Activated T-helper 1 cell treated with Interleukin-2 at 50 U/mL for 16 hours (primary cell): Measurements from ENCODE around the gene TPCN1.

Experiments
- DNase-seq: peaks from one replicate; pipeline ENCODE4 v3.0.0-alpha.2; 2020; ENCODE audit warnings: low read depth

Gene TPCN1

DNA sequence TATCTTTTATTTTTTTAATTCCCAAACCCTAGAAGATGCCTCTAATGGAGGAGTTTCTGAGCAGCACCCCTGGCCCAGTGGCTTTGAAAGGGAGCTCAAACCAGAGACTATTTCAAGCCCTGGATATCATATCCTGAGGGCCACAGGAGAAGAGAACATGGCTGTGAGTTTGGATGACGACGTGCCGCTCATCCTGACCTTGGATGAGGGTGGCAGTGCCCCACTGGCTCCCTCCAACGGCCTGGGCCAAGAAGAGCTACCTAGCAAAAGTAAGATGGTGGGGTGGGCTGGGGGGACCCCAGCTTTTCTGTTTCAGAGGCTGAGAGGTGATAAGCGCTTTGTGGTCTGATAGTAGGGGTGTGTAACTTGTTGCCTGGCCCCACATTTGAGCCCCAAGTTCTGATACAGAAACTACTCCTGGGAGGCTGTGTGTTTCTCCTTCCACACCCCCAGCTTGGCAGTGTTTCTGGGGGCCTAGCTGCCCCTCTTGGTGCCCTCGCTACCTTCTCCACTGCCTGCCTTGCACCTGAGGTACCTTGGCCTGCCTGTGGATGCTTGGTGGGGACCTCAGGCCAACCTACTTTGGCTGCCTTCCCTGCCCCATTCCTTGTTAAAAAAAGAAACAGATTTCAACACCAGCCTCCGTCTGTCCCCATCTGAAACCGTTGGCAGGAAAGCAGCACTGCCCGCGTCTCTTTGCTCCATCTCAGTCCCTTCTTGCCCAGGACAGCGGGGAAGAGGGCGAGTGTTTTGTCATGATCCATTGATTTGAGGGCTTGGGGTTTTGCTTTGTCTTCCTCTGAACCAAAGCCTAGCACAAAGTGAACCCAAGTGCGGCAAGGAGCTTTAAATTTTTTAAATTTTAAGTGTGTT, 5.7 kb downstream of the TPCN1 start:
- DNase-seq: no peak

DNA sequence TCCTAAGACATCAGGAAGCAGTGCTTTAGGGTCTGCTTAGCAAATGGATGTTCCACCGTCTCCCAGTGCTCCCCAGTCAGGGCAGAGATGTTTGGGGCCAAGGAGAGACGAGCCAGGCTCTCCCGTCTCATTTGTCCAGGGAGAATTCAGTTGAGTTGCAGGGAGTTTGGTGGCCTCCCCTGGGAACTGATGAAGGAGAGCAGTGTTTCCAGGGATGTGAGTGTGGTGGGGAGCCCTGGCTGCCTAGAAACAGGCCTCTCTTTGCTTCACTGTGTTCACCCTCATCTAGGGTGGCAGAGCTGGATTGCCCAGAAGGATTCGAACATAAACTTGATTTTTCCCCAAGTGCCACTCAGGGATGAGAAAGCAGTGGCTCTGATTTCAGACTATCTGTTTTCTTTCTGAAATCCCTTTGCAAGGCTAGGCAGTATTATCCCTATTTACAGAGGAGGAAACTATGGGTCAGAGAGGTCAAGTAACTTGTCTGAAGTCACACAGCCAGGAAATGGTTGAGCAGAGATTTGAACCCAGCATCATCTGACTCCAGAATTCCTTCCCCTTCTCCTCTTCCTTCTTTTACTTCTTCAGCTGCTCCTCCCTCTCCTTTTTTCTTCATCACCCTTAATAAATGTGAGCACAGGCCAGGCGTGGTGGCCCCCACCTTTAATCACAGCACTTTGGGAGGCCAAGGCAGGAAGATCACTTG, 6.6 kb downstream of the TPCN1 start:
- no peak for DNase-seq

DNA sequence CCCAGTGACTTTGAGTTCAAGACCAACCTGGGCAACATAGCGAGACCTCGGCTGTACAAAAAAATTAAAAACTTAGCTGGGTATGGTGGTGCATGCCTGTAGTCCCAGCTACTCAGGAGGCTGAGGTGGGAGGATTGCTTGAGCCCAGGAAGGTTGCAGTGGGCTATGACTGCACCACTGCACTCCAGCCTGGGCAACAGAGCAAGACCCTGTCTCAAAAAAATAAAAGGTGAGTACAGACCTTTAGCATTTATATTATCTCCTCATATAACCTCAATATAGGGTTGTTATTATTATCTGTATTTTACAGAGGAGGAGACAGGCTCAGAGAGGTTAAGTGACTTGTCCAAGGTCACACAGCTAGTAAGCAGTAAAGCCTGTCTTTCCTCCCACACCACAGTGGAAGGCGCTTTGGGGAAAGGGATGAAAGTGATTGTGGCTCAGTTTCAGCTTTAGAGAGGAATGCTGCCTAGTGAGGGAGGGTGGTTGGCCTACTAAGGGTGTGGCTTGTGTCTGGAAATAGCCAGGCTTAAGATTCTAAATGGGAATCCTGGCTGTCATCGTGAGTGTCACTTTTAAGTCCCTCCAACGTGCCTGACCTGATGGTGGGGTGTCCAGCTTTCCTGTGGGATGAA, 7.2 kb downstream of the TPCN1 start:
- no peak for DNase-seq

DNA sequence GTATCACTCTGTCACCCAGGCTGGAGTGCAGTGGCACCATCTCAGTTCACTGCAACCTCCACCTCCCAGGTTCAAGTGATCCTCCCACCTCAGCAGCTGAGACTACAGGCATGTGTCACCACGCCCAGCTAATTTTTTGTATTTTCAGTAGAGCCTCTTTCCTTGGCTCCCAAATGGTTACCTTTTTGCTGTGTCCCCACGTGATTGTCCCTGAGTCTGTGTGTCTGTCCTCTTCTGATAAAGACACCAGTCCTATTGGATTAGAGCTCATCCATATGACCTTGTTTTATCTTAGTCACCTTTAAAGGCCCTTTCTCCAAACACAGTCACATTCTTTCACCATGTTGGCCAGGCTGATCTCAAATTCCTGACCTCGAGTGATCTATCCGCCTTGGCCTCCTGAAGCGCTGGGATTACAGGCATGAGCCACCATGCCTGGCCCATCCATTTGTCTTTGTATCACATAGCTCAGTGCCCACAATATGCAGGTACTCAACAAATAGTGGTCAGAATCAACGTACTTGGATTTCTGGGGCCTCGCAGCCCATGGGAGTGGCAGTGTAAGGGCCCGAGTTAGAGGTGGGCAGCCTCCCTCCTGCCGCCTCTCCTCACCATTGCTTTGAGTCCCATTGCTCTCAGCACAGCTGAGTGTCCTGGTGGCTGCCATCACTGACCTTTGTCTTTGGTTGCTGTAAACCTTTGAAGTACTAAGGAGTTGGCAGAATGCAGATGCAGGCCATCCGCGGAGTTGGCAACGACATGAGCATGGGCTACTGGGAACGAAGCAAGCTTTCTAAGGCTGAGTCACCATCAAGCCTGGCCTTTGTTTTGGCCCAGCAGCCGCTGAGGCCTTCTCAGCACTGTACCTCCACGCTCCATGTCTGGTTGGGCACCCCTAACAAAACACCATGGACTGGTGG, 9.3 kb downstream of the TPCN1 start:
- no peak for DNase-seq

DNA sequence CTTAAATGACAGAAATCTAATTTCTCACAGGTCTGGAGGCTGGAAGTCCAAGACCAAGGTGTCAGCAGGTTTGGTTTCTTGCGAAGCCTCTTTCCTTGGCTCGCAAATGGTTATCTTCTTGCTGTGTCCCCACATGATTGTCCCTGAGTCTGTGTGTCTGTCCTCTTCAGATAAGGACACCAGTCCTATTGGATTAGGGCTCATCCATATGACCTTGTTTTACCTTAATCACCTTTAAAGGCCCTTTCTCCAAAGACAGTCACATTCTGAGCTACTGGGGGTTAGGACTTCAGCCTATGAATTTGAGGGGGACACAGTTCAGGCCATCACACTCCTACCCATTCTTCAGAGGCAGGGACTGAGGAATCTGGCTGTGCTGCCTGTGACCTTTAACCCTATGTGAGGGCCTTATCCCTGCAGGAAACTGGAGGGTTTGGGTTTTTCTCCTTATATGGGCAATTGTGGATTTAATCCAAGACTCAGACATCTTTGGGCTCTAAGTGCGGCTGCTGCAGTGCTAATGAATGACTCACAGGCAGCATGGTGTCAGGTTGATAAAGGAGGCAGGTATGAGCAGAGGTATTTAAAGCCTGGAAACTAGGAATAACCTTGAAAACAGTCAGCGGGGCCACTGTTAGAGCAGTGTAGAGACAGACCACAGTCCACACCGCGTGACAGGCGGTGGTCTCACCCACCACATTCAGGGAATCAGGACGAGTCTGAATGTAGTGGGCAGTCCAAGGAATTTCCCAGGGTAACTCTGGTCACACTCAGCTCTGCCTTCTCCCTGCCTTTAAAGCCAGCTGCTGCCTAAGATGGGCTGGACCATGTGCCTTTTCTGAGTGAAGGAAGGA, 10.2 kb downstream of the TPCN1 start:
- no peak for DNase-seq

DNA sequence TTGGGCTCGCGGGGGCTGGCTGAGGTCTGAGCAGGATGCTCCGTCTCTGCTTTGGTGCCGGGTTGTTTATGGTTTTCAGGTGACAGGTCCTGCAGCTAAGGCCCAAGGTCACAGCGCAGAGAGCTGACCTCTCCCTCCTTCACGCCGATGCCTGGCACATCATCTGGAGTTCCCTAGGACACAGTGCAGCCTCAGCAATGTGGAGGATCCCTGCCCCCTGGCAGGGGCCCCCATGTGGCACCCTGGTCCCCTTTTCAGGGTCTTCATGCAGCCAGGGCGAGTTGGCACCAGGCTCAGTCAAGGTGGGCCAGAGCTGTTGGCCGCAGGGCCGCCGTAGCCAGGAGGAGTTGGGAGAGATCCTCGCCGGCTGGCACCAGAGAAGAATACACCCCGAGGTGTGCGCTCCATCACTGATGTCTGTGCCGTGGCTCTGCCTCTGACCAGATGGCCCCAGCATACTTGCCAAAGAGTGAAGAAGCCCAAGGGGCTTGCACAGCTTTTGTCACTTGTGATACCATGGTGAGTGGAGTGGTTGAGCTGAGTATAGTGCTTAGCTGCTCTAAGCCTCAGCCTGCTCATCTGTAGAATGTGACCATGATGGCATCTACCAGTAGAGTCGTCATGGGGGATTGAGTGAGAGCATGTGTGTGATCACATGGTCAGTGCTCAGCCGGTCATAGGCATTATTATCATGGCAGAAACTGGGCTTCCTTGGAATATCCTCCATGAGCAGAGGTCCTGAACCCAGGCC, 11.0 kb downstream of the TPCN1 start:
- no peak for DNase-seq

DNA sequence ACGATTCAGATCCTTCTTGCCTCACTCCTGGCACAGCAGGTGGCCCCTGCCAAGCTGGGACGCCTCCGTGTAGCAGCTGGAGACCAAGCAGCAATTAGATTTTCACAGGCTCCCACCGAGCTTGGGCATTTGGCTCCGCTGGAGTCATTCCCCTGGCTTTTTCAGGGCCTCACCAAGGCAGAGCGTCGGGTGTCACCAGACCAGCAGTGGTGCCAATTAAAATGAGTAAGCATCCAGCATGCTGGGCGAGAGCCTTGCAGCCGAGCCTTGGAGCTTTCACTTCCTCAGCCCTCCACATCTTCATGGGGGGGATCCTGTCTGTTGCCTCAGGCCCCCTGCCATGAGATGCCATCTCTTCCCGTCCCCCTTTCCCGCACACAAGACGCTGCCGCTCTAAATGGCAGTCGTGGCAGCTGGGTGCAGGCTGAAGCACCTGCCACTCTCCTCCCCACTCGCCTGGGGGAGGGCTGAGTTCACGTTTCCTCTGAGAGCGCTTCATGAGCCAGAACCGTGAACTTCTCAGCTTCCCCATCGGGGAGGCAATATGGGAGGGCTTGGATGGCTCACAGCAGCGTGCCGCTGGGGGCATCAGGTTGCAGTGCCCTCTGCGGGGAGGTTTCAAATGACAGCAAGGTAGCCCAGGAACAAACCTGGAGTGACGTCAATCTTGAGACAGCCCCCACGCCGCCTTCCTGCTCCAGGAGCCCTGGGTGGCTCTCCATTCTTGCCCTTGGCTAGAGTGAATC, 11.7 kb downstream of the TPCN1 start:
- DNase-seq: peak; percentile 43

DNA sequence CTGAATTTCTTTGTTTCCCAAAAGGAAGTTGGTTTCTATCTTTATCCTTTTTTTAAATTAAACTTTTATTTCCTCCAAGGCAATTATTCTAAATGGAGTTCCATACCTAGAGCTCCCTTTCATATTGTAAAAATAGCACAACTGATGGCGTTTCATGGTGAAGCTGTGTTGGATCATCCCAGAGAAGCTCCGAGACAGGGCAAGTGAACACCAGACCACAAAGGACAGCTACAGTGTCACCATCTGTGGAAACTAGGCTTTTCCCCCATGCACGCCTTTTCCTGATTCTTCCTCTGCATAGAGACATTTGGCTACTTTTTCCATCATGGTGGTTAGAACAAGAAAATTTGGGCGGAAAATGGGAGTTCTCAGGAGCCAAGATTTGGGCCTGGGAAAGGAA, 12.7 kb downstream of the TPCN1 start:
- DNase-seq: no peak

DNA sequence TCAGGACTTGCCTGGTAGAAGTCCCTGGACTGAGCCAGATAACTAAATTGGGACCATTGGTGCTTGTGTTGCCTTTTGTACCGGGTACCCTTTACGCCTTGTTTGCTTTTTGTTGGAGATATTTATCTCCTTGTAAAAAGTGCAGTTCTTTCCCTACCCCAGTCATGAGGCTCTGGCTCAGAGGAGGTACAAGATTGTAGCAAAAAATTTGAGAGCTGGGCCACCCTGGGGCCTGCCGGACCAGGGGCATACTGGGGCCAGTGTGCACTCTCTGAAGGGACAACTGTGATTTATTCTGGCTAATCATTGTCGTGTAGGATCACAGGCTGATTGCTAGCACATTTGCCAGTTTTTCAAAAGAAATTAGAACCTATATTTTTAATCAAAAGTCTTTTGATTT, 13.2 kb downstream of the TPCN1 start:
- DNase-seq: no peak

DNA sequence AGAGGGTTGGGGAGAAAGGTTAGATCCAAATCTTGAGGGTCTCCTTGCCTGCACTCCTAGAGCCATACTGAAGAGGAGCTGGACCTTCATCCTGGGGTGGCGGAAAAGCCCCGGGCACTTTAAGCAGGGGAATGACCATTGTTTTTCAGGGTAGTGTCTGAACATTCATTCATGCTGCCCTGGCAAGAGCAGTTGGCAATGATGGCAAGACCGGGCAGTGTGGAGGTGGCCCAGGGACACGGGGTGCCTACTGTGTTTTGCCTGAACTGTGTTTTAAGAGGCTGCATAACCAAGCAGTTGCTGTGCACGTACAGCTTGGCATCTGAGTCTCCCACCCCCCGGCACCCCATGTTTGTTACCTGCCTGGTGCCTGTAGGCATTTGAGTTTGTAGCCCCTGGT, 14.7 kb downstream of the TPCN1 start:
- no peak for DNase-seq

DNA sequence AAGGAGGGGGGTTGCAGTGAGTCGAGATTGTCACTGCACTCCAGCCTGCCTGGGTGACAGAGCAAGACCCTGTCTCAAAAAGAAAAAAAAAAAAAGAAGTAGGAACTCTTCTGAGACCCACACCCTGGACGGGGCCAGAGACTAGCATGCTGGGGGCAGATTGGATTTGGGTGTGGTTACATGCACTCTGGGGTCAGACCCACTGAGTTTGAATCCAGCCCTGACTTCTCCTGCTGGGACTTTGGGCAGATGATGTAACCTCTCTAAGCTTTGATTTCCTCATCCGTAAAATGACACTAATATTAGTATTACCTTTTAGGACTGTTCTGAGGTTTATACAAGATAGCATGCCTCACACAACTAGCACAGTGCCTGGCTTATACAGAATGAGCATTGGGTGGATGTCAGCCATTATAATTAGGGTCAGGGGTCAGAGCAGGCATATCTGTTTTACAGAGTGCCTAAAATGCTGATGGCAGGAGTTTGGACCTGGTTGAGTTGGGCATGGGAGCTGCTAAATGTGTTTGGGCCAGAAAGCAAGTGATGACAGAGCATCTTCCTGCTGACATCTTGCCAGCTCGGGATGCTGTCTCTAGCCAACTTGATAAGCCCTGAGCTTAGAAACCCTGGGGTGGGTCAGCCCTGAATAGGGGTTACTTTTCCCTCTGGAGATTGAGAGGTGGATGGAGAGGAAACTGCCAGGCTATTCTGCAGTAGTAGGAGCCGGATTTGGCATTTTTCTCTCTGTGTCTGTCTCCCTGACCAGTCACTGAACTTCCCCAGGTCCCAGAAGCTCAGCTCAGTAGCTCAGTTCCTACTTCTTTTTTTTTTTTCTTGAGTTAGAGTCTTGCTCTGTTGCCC, 15.5 kb downstream of the TPCN1 start:
- no peak for DNase-seq

DNA sequence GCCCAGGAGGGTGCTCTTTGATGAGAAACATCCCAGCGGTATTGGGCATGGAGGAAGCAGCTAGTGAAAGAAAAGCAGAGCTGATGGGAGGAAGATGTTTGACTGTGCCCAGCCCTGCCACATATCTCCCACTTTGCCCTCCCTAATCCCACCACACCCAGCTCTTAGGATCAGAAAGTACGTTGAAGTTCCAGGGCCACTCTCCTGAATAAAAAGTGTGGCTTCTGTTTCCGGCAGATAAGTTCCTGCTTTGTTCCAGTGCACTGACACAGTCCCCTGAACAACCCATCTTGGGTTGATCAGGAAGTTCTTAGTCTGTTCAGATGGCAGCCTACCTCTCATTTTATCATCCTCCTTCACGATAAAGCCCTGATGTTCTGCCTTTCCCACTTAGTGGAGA, 16.5 kb downstream of the TPCN1 start:
- DNase-seq: no peak

DNA sequence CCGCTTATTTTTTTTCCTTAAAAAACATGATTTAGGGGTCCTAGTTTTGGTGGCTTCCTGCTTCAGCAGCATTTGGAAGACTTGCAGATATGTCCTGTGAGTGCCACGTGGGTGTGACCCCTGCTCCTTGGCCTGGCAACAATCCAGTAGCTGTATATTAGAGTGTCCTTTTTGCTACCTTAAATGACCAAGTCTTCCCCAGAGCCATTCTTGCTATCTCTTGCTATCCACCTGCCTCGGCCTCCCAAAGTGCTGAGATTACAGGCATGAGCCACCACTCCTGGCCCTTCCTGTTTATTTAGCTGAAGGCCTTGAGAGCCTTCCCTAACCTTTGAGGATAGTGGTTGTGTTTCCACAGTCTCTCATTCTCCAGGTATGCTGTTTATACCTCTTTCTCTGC, 17.0 kb downstream of the TPCN1 start:
- DNase-seq: no peak

DNA sequence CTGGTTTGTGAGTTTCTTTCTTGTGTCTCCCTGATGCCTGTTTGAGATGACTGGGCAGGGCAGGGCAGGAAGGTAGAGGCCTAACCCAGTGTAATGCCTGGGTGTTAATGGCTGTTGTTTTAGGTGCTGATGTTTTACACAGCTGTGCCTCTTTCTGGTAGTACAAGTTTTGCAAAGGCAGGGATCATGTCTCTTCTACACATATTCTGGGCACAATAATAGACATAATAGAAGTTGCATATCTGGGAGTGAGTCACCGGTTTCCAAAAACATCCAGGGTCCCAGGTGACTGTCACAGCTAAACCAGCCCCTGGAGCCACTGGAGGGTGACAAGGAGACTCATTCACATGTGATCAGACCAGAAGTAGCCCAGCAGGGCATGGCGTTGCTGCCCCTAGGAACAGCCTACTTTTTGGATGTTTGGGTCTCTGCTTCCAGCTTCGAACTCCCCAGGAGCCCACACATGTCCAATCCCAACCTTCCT, 18.1 kb downstream of the TPCN1 start:
- DNase-seq: no peak

DNA sequence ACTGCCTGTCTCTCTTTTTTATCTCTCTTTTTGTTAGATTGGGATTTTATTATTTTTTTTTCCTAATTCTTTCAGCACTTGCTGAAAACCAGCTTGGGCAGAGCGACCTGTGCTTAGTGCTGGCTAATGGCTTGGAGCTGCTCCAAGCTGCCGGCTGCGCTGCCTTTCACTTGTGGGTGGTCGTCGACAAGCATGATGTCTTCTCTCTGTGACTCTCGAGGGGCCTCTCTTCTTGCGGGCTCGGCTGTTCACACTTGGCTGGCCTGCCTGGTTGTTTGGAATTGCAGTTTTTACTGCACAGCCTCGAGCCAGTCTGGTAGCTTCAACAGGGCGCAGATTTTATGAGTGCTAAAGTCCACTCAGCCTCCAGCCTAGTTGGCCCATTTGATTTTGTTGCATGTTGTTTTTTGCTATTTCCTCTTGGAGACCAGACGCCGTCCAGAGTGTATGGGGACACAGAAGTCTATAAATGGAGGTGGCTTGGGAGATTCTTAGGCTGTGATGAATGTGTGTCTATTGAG, 18.6 kb downstream of the TPCN1 start:
- no peak for DNase-seq

DNA sequence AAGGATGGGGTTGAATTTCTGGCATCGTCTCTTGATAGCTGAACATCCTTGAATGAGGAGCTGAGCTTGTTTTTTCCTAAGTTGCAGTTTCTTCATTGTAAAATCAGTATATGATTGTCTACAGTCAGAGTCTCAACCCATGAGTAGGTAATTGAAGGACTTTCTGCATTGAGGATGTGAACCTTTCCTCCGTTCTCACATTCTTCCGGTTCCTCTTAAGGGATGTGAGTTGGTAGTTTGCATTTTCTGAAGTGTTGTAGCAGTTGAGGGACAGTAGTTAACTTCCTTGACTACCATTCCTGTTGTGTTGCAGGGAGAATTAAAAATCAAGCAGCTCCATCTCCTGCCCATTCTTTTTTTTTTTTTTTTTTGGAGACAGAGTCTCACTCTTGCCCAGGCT, 19.1 kb downstream of the TPCN1 start:
- DNase-seq: no peak

DNA sequence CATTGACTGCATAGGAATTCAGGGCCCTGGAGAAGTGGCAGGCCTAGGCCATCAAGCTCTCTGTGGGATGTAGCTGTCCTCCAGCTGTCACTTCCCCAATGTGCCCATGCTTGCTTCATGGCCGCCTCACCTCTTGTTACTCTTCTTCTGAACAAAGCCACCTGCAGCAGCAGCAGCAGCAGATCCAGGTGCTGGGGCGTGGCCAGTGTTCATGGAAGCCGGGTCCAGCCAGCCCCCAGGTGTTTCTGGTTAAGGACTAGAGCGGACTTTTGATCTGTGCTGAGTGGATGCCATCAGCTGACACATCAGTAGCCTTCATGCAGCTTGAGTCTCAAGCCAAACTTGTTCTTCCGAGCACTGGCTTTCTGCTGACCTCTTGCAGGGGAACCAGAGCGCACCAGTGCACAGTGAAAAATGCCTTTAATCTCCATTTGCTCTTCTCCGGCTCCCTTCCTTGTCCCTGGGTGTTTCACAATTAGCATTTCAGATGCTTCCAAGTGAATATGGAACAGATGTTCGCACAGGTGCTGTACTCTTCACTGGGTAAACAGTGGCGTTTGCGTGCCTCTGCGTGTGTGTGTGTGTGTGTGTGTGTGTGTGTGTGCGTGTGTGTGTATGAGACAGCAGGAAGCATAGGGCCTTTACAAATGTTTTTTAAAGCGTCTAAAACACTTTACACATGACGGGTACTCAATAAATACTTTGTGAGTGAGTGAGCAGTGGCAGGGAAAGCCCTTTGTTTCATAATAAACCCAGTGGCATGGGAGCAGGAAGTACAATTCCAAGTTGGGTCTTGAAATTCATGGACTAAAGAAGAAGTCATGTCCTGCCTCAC, 20.1 kb downstream of the TPCN1 start:
- DNase-seq: no peak
